HCT116 (cell line): ENCODE results near the gene GCNT2. TPM values are rescaled to one million over a fixed set of nuclear protein-coding genes. Genes with fewer than 3 reads are reported as not detected.

Experiments used
- ATAC-seq: fragments of 200-7000 bp; cut with Tn5 transposase; 2 replicates; pipeline ENCODE4 v1.9.1; 2020; ENCODE audit warnings: mild to moderate bottlenecking, moderate library complexity
- BruUV-seq: library from RNA; stranded (reverse); fragments of 400-500 nt; replicated peaks from 2 replicates; lab custom pipeline; 2021; lab: Mats Ljungman, UMichigan
- CTCF ChIA-PET: fragments of 300-600 bp; sonication (Branson Sonifier 250); formaldehyde crosslinking; loops from one replicate; lab custom pipeline; 2021; ENCODE audit warnings: antibody characterized with exemption; lab: Charles Lee
- POLR2A ChIA-PET: fragments of 300-600, 350-600 bp; sonication (Branson Sonifier 250); formaldehyde crosslinking; loops from one replicate; lab custom pipeline; 2021; ENCODE audit warnings: antibody characterized with exemption; lab: Charles Lee
- RAD21 ChIA-PET, 2 experiments: fragments of 300-600 bp; sonication (Branson Sonifier 250); formaldehyde crosslinking; loops; one replicate each; lab custom pipeline; 2023; ENCODE audit warnings: low total read pairs in 2 of 2; ENCODE audit not compliant: uncharacterized antibody in 2 of 2, unreplicated experiment in 2 of 2, low non-redundant PET in 1 of 2; lab: Charles Lee
- DNase-seq: peaks from one replicate; pipeline ENCODE4 v3.0.0-alpha.2; 2010; ENCODE audit warnings: low read depth, low spot score
- H2AFZ ChIP-seq: fragments of 200-600 bp; shearing (Covaris generic), sonication (generic); 2 replicates; pipeline ENCODE4 v1.6.1; 2017; ENCODE audit warnings: low read depth, mixed run types, mixed read lengths, antibody characterized with exemption, low read length; ENCODE audit not compliant: poor library complexity, severe bottlenecking
- H3K27ac ChIP-seq: 2 replicates; pipeline ENCODE4 v1.5.1; 2012; ENCODE audit warnings: low read depth, low read length
- H3K27me3 ChIP-seq: fragments of 200-600 bp; sonication (generic); 2 replicates; pipeline ENCODE4 v1.6.1; 2016; ENCODE audit warnings: mixed run types, low read length, mixed read lengths; ENCODE audit not compliant: insufficient read depth
- H3K36me3 ChIP-seq, 2 experiments: fragments of 200-500 bp in 1 of 2; fragments of 200-600 bp in 1 of 2; sonication (Bioruptor generic) in 1 of 2; sonication (generic) in 1 of 2; 2 replicates each; pipeline versions ENCODE4 v1.5.1 to v1.6.1; 2014 to 2016; ENCODE audit warnings: low read length in 2 of 2, inconsistent platforms in 1 of 2, mixed read lengths in 1 of 2, mixed run types in 1 of 2; ENCODE audit not compliant: insufficient read depth in 2 of 2, control insufficient read depth in 1 of 2
- H3K4me1 ChIP-seq, 2 experiments: fragments of 200-600 bp in 1 of 2; sonication (generic) in 1 of 2; 2 replicates each; pipeline versions ENCODE4 v1.5.1 to v1.6.1; 2012 to 2017; ENCODE audit warnings: low read length in 2 of 2, inconsistent platforms in 1 of 2, mild to moderate bottlenecking in 1 of 2, mixed read lengths in 1 of 2, mixed run types in 1 of 2, moderate library complexity in 1 of 2; ENCODE audit not compliant: insufficient read depth in 2 of 2, control insufficient read depth in 1 of 2
- H3K4me2 ChIP-seq: fragments of 200-600 bp; sonication (generic); 2 replicates; pipeline ENCODE4 v1.6.1; 2017; ENCODE audit warnings: mixed run types, low read length, mixed read lengths
- H3K4me3 ChIP-seq, 2 experiments: fragments of 200-600 bp in 1 of 2; sonication (generic) in 1 of 2; replicated peaks in 1 of 2; 2 replicates each; pipeline ENCODE4 v1.5.1; 2011 to 2016; ENCODE audit warnings: low read length in 2 of 2, control low read depth in 1 of 2, low read depth in 1 of 2, mild to moderate bottlenecking in 1 of 2, mixed read lengths in 1 of 2, mixed run types in 1 of 2
- H3K79me2 ChIP-seq: fragments of 200-600 bp; sonication (generic); 2 replicates; pipeline ENCODE4 v1.6.1; 2017; ENCODE audit warnings: mild to moderate bottlenecking, mixed run types, low read length, moderate library complexity, mixed read lengths; ENCODE audit not compliant: insufficient read depth
- H3K9ac ChIP-seq: fragments of 200-600 bp; sonication (generic); 2 replicates; pipeline ENCODE4 v1.6.1; 2016; ENCODE audit warnings: low read length, mixed read lengths
- H3K9me2 ChIP-seq: fragments of 200-600 bp; sonication (generic), shearing (Covaris generic); 2 replicates; pipeline ENCODE4 v1.6.1; 2017; ENCODE audit warnings: mixed run types, mild to moderate bottlenecking, moderate library complexity; ENCODE audit not compliant: insufficient read depth
- H3K9me3 ChIP-seq, 2 experiments: fragments of 200-500 bp in 1 of 2; fragments of 200-600 bp in 1 of 2; sonication (Bioruptor generic) in 1 of 2; sonication (generic) in 1 of 2; 2 replicates each; pipeline ENCODE4 v1.6.1; 2014 to 2017; ENCODE audit warnings: low read length in 2 of 2, mixed read lengths in 2 of 2, inconsistent platforms in 1 of 2, low read depth in 1 of 2, mild to moderate bottlenecking in 1 of 2, mixed run types in 1 of 2, moderate library complexity in 1 of 2; ENCODE audit not compliant: control insufficient read depth in 1 of 2, insufficient read depth in 1 of 2
- H4K20me1 ChIP-seq: fragments of 200-600 bp; sonication (generic), shearing (Covaris generic); 2 replicates; pipeline ENCODE4 v1.6.1; 2017; ENCODE audit warnings: mixed run types, mild to moderate bottlenecking, moderate library complexity; ENCODE audit not compliant: insufficient read depth
- CEBPB ChIP-seq: IDR thresholded peaks from 2 replicates; pipeline ENCODE4 v1.6.1; 2012; ENCODE audit warnings: low read depth
- CTCF ChIP-seq, 3 experiments: fragments of 200-600 bp in 1 of 3; sonication (generic) in 1 of 3; IDR thresholded peaks in 2 of 3; conservative IDR thresholded peaks in 1 of 3; 2 replicates each; pipeline ENCODE4 v1.5.1; 2012 to 2017; ENCODE audit warnings: low read depth in 2 of 3, low read length in 2 of 3, antibody characterized with exemption in 1 of 3, borderline replicate concordance in 1 of 3, control low read depth in 1 of 3, mild to moderate bottlenecking in 1 of 3, mixed read lengths in 1 of 3, mixed run types in 1 of 3, moderate library complexity in 1 of 3; ENCODE audit not compliant: insufficient read depth in 1 of 3
- EGR1 ChIP-seq: IDR thresholded peaks from 2 replicates; pipeline ENCODE4 v1.6.1; 2012; ENCODE audit warnings: low read depth
- ELF1 ChIP-seq: IDR thresholded peaks from 2 replicates; pipeline ENCODE4 v1.6.1; 2012; ENCODE audit warnings: low read depth, borderline replicate concordance
- EZH2phosphoT487 ChIP-seq: fragments of 200-600 bp; IDR thresholded peaks from 2 replicates; pipeline ENCODE4 v1.6.1; 2018; ENCODE audit warnings: antibody characterized with exemption, borderline replicate concordance
- JUND ChIP-seq: IDR thresholded peaks from 2 replicates; pipeline ENCODE4 v1.6.1; 2012
- POLR2A ChIP-seq: IDR thresholded peaks from 2 replicates; pipeline ENCODE4 v1.7.0; 2011; ENCODE audit warnings: borderline replicate concordance; ENCODE audit not compliant: insufficient read depth, insufficient read length; ENCODE audit errors: extremely low read depth
- POLR2AphosphoS5 ChIP-seq: IDR thresholded peaks from 2 replicates; pipeline ENCODE4 v1.6.1; 2011; ENCODE audit warnings: mild to moderate bottlenecking, low read depth, low read length, moderate library complexity
- RAD21 ChIP-seq: IDR thresholded peaks from 2 replicates; pipeline ENCODE4 v1.6.1; 2012; ENCODE audit warnings: low read depth, mild to moderate bottlenecking
- REST ChIP-seq: IDR thresholded peaks from 2 replicates; pipeline ENCODE4 v1.6.1; 2012; ENCODE audit warnings: low read depth
- SIN3A ChIP-seq: IDR thresholded peaks from 2 replicates; pipeline ENCODE4 v1.6.1; 2012; ENCODE audit warnings: low read depth
- TCF7L2 ChIP-seq: IDR thresholded peaks from 2 replicates; pipeline ENCODE4 v1.7.0; 2011; ENCODE audit warnings: borderline replicate concordance, inconsistent platforms; ENCODE audit not compliant: insufficient read depth, insufficient read length; ENCODE audit errors: extremely low read depth
- ZFX ChIP-seq: fragments of 450-650 bp; IDR thresholded peaks from 2 replicates; pipeline ENCODE4 v1.6.1; 2017
- intact Hi-C: fragments of 100-400 bp; cut with micrococcal nuclease; formaldehyde crosslinking; loops from 2 replicates; pipeline ENCODE4 v1.10.0; 2022
- total RNA-seq: library from RNA; stranded (reverse); gene quantifications from one replicate; pipeline ENCODE4 v1.2.1, GENCODE V29; 2021; ENCODE audit not compliant: unreplicated experiment
- TF ChIP-seq, protein P1 (sequence below): IDR thresholded peaks from 2 replicates; pipeline ENCODE4 v1.6.1; 2011; ENCODE audit warnings: mild to moderate bottlenecking, low read length, moderate library complexity; ENCODE audit not compliant: insufficient replicate concordance; ENCODE audit errors: extremely low read depth

Gene GCNT2
- total RNA-seq, 1 experiment from 2014 or later, result 0.74 TPM

- H3K79me2 ChIP-seq, result no peaks in the 10 kb centered on the region
- intact Hi-C loops, result no loop called here
- no peak for ATAC-seq
- no peak overlapping the region for H3K4me2 ChIP-seq
- no TSS peak for BruUV-seq
- H3K36me3 ChIP-seq, result no peaks in the 10 kb centered on the region
- RAD21 ChIA-PET, result interaction anchor here in 1 of 2 experiments (0.6 kb wide), 1 partner anchor 12 kb away, joined by 3 read pairs; no protein-coding TSS in a partner anchor
- no peak for DNase-seq
- CTCF ChIA-PET, result no interaction called here
- H3K4me1 ChIP-seq, result no peaks in the 10 kb centered on the region
- TF ChIP-seq TCF7L2, result no peak
- TF ChIP-seq CTCF (IDR thresholded peaks at IDR 0.05 in 2 of 3, conservative IDR thresholded peaks at IDR 0.05 in 1 of 3; ENCODE audit: borderline replicate concordance in 1 of 3, insufficient read depth in 1 of 3, low read depth in 2 of 3, low read length in 2 of 3), result no peak
- TF ChIP-seq ZFX, result no peak
- no peak for TF ChIP-seq RAD21
- TF ChIP-seq JUND, result no peak
- TF ChIP-seq EGR1, result no peak
- no peak for TF ChIP-seq POLR2A
- no peak for TF ChIP-seq REST
- TF ChIP-seq ELF1, result no peak
- TF ChIP-seq CEBPB, result no peak
- no peak for TF ChIP-seq EZH2phosphoT487
- no peak for TF ChIP-seq SIN3A
- TF ChIP-seq POLR2AphosphoS5, result no peak
- TF ChIP-seq, protein P1, sequence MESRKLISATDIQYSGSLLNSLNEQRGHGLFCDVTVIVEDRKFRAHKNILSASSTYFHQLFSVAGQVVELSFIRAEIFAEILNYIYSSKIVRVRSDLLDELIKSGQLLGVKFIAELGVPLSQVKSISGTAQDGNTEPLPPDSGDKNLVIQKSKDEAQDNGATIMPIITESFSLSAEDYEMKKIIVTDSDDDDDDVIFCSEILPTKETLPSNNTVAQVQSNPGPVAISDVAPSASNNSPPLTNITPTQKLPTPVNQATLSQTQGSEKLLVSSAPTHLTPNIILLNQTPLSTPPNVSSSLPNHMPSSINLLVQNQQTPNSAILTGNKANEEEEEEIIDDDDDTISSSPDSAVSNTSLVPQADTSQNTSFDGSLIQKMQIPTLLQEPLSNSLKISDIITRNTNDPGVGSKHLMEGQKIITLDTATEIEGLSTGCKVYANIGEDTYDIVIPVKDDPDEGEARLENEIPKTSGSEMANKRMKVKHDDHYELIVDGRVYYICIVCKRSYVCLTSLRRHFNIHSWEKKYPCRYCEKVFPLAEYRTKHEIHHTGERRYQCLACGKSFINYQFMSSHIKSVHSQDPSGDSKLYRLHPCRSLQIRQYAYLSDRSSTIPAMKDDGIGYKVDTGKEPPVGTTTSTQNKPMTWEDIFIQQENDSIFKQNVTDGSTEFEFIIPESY, result no peak
- POLR2A ChIA-PET, result interaction anchor here (1.3 kb wide), 1 partner anchor 17 kb away, joined by 3 read pairs; no protein-coding TSS in a partner anchor
- no peak overlapping the region for H3K9ac ChIP-seq
- no peaks in the 10 kb centered on the region for H3K27me3 ChIP-seq
- no peak overlapping the region for H3K4me3 ChIP-seq
- no peak overlapping the region for H3K27ac ChIP-seq
- no peak overlapping the region for H2AFZ ChIP-seq
- H3K9me3 ChIP-seq, result no peaks in the 10 kb centered on the region; a peak in 1 of 4 replicates
- H4K20me1 ChIP-seq, result no peaks in the 10 kb centered on the region
- no peaks in the 10 kb centered on the region for H3K9me2 ChIP-seq
These were observed 122.1 kb downstream of the GCNT2 start for GRCh38 chr6:10643201-10643651.
